Measurements from ENCODE around the gene CDK15. TPM values are rescaled to one million over a fixed set of nuclear protein-coding genes. Genes with fewer than 3 reads are reported as not detected.

The CDK15 gene
- total and polyA plus RNA-seq, 2 donors (not counting 1 experiment from before 2014, with no cell fraction given): not detected

- WGBS (ENCODE audit: insufficient coverage): 0% methylated on average over 9 of the region's 14 CpGs
- H3K9me3 Mint-ChIP-seq (ENCODE audit: insufficient read depth): no peaks in the 10 kb centered on the region
- intact Hi-C loops (cut with micrococcal nuclease): no loop called here
- TF ChIP-seq, protein P1, sequence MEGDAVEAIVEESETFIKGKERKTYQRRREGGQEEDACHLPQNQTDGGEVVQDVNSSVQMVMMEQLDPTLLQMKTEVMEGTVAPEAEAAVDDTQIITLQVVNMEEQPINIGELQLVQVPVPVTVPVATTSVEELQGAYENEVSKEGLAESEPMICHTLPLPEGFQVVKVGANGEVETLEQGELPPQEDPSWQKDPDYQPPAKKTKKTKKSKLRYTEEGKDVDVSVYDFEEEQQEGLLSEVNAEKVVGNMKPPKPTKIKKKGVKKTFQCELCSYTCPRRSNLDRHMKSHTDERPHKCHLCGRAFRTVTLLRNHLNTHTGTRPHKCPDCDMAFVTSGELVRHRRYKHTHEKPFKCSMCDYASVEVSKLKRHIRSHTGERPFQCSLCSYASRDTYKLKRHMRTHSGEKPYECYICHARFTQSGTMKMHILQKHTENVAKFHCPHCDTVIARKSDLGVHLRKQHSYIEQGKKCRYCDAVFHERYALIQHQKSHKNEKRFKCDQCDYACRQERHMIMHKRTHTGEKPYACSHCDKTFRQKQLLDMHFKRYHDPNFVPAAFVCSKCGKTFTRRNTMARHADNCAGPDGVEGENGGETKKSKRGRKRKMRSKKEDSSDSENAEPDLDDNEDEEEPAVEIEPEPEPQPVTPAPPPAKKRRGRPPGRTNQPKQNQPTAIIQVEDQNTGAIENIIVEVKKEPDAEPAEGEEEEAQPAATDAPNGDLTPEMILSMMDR (IDR thresholded peaks at IDR 0.05): no peak
- TF ChIP-seq EZH2 (IDR thresholded peaks at IDR 0.05; ENCODE audit: borderline replicate concordance, insufficient read depth, low read depth, low read length, poor library complexity, severe bottlenecking): no peak
- H3K9ac ChIP-seq (ENCODE audit: low read length): peak overlapping the region; percentile 39
- no peaks in the 10 kb centered on the region for H3K36me3 ChIP-seq (replicated peaks in 1 of 2; ENCODE audit: control extremely low read depth in 1 of 2, control insufficient read depth in 1 of 2, extremely low read depth in 1 of 2, insufficient read depth in 2 of 2, low read length in 1 of 2)
- H3K4me3 ChIP-seq (ENCODE audit: control extremely low read depth in 1 of 5, extremely low read depth in 1 of 5, insufficient read depth in 1 of 5, low read depth in 2 of 5, low read length in 4 of 5): peak overlapping the region in 1 of 5 experiments; percentile 26
- peaks cover 10 to 14% of the 10 kb centered on the region in 2 donors for H3K4me1 ChIP-seq (ENCODE audit: control insufficient read depth in 2 of 2, insufficient read depth in 2 of 2, low read length in 2 of 2)
- peaks cover 11% of the 10 kb centered on the region for H3K4me1 Mint-ChIP-seq
- H4K20me1 ChIP-seq (ENCODE audit: control insufficient read depth, insufficient read depth, low read length, poor library complexity, severe bottlenecking): no peaks in the 10 kb centered on the region
- H3K4me2 ChIP-seq (replicated peaks; ENCODE audit: low read depth, low read length, poor library complexity, severe bottlenecking): peak overlapping the region; percentile 70
- ATAC-seq (ENCODE audit: low read depth) (no peak), DNase-seq (peak; percentile 22)
- CTCF ChIA-PET: interaction anchor here (0.8 kb wide), 1 partner anchor 913 kb away, joined by 3 read pairs; no protein-coding TSS in a partner anchor
- peaks cover 61% of the 10 kb centered on the region for H3K27me3 Mint-ChIP-seq
- no peak overlapping the region for H3K27ac Mint-ChIP-seq
- H3K27me3 ChIP-seq (replicated peaks in 1 of 4; ENCODE audit: control extremely low read depth in 1 of 4, control insufficient read depth in 3 of 4, insufficient read depth in 4 of 4, low read length in 3 of 4): peaks cover 0 to 44% (median 17%) of the 10 kb centered on the region in 4 experiments
- peak overlapping the region; percentile 58 for H2AFZ ChIP-seq (ENCODE audit: insufficient read depth, low read depth, low read length, poor library complexity, severe bottlenecking)
- no peak overlapping the region for H3K27ac ChIP-seq (ENCODE audit: low read length in 2 of 2)
- no peaks in the 10 kb centered on the region for H3K9me3 ChIP-seq (ENCODE audit: control extremely low read depth in 1 of 3, control insufficient read depth in 2 of 3, insufficient read depth in 1 of 3, low read length in 2 of 3)
- POLR2A ChIA-PET: no interaction called here
- H3K4me3 Mint-ChIP-seq: peak overlapping the region; percentile 76
- H3K79me2 ChIP-seq (ENCODE audit: control insufficient read depth, insufficient read depth, low read length): no peaks in the 10 kb centered on the region
Observed at GRCh38 chr2:201882353-201883090, 76.2 kb downstream of the CDK15 start.

Measured in B cell (primary cell).